HG02678 (cell line): ENCODE results near the gene GRK5.
A peak's percentile ranks its signal among the peaks of the same experiment; 100 is the strongest.
"Not testable (repeated sequence)": the region's sequence is repeated elsewhere in the genome, so short reads cannot be mapped to it uniquely, and the experiment has no call there.

Experiments used
- ATAC-seq: cut with Tn5 transposase; IDR thresholded peaks from one replicate; pipeline ENCODE4 v1.9.1; 2021; ENCODE audit warnings: mild to moderate bottlenecking, moderate library complexity; ENCODE audit not compliant: unreplicated experiment

The GRK5 gene

DNA sequence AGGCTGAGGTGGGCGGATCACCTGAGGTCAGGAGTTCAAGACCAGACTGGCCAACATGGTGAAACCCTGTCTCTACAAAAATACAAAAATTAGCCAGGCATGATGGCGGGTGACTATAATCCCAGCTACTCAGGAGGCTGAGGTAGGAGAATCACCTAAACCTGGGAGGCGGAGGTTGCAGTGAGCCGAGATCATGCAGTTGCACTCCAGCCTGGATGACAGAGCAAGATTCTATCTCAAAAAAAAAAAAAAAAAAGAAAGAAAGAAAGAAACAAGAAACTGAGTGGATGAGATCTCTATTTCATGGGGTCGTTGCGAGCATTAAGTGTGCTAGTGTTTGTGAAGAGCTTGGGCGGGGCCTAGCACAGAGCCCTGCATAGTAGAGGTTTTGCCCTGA, 65.0 kb downstream of the GRK5 start:
- ATAC-seq, result not testable (repeated sequence)

DNA sequence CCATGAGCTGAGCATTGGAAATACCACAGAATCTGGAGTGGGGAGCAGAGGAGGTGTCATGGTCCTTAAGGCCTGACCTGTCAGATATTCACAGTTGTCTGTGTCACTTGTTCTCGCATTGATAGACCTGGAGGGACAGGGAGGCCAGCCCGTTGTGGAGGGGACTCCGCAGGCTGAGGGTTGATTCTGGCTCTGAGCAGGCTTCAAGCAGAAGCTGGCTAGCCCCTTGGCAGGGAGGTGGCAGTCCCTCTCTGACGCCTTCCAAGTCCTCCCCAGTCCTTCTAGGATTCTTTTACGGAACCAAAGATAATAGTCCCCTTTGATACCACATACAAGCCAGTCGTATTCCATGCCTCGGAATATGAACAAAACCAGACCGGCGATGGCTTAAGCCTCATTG, 65.4 kb downstream of the GRK5 start:
- no peak for ATAC-seq

DNA sequence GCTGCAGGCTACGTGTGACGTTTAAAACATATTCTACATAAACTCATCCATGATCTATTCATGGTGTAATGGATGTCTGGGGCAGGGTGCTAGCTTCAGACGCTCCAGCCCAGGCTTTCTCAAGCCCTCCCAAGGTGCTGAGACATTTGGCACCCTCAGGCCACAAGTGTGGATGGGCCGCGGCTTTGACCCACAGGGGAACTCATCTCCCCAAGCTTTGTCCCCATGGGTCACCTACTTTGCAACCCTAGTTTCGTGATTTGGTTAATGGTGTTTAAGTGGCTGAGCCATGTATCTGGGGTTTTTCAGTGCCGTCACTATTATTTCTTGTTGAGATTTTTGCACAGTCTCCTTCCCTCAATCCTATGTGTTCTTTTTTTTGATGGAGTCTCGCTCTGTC, 66.0 kb downstream of the GRK5 start:
- no peak for ATAC-seq

DNA sequence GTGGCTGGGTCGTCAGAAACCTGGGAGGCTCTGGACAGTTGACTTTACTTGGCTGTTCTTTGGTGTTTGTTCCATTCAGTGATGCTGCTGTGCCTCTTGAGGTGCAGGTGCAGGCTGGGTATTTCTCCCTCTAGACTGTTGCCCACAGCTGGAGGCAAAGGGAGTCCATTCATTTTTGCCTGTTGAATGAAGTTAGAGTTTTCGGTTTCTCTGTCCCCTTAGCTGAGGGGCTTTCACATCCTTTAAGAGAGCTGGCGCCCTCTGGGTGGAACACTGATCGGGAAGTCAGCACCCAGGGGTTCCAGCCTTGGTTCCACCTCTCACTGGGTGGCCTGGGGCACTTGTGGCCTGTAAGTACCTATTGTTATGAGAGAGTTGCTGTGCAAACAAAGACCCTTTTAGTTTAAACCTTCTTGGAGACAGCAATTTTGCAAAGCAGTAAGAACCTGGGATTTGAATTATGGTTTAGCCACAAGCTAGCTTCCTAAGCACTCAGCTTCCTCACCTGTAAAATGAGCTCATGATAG, 67.2 kb downstream of the GRK5 start:
- peak; percentile 54 for ATAC-seq

DNA sequence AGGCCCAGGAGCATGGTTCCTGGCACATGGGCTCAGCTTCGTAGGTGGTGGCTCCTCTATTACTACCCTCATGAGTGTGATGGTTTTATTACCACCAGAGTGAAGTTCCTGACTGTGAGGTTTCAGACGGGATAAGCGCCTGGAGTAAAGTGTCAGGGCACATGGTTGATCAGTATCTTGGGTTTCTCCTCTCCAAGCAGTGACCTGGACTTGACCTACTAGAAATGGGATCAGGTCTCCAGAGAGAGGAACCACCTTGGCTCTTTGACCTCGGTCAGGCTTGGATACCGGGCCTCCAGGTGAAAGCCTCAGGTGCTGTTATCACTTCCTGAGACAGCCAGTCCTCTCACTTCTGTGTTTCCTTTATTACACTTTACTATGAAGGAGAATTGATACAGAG, 67.7 kb downstream of the GRK5 start:
- no peak for ATAC-seq

DNA sequence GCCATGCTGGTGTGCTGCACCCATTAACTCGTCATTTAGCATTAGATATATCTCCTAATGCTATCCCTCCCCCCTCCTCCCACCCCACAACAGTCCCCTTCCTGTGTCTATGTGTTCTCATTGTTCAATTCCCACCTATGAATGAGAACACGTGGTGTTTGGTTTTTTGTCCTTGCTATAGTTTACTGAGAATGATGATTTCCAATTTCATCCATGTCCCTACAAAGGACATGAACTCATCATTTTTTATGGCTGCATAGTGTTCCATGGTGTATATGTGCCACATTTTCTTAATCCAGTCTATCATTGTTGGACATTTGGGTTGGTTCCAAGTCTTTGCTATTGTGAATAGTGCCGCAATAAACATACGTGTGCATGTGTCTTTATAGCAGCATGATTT, 68.8 kb downstream of the GRK5 start:
- ATAC-seq, result not testable (repeated sequence)

DNA sequence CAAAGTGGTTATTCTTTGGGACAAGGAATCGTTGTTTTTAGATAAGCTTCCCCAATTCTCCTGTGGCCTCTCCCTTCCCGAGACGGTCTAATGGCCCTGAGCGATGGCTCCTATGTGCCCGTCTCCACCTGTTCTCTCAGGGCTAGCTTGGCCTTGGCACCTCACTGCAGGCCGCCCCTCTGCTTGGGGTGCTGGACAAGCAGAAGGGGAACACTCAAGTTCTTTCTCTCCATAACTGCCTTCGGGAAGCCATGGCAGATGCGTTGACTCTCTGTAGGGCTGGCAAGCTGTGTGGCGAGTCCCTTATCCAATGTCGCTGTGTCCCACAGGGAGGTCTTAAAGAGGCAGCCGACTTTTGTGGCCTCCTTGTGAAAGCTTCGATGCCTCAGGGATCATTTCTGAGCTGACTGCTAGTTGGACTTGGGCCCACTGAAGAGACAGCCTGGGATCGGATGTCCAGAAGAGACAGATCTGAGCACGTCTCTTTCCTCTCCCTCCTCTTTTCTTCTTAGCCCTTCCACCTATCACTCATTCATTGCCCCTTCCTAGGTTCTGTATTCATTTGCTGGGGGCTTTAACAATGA, 70.8 kb downstream of the GRK5 start:
- ATAC-seq, result no peak

DNA sequence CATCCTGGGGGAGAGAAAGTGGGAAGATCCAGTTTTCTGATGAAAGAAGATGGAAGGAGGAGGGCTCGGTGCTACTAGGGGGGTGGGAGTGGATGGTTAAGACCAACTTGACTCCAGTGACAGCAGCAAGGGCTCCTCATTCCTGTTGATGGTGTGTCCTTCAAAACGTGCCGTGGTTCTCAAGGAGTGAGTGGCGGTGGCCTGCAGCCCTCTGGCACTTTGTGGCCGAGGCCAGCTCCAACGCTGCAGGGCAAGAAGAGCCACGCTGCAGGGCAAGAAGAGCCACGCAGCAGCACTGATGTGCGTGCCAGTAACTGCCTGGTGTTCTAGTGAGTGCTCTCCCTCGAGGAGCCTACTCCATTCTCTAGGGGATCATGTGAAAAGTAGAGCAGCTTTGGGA, 72.1 kb downstream of the GRK5 start:
- no peak for ATAC-seq

DNA sequence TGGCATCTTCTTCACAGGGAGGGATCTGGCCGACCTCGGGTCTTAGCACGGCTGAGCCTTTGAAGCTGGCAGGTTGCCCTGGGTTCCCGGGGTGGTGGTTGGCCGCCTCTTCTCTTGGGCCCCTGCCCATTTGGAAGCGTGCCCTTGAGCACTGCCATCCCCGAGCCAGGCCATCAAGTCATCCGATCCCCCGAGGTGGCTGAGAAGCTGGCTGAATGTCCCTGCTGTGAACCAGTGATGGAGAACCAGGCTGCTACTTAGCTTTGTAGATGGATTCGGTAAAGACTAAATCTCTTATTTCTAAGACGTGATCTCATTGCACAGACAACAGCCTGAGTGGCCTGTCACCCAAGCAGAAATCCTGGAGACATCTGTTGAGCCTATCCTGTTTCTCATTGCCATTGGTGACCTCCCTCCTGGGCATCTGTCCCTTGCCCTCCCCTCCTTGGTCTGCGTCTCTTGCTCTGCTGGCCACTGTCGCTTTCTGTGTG, 74.3 kb downstream of the GRK5 start:
- no peak for ATAC-seq

DNA sequence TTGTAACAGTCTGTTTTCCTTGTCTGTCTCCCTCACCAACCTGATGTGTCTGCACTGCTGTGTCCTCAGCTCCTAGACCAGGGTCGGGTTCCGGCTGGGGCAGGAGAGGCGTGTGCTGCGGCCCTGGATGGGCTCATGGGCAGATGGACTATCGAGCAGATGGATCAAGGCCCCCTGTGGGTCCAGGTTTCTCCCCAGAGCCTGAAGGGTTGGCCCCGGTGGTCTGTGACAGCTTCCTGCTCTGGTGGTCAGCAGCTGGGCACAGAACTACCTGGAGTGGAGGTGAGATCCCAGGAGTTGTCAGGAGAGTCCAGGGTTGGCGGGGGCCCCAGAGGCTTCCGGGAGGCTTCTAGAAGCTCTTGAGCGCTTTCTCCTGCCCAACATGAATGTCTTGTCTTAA, 75.1 kb downstream of the GRK5 start:
- ATAC-seq, result no peak

DNA sequence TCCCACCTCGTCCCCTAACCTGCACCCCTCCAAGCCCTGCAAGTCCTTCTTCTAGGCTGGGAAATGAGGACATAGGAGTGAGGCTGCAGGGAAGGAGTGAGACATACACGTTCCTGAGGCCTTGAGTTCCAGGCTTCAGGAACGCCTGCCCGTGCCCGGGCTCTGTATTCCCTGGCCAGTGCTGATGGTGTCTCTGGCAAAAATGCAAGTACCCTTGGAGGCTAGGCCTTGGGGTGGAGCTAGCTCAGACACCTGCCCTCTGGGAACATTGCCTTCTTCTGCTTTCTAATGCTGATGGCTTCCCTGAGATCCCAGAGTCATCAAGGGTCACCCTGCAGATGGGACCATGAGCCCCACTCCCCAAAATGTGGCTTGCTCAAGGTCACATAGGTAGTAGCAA, 76.0 kb downstream of the GRK5 start:
- no peak for ATAC-seq

DNA sequence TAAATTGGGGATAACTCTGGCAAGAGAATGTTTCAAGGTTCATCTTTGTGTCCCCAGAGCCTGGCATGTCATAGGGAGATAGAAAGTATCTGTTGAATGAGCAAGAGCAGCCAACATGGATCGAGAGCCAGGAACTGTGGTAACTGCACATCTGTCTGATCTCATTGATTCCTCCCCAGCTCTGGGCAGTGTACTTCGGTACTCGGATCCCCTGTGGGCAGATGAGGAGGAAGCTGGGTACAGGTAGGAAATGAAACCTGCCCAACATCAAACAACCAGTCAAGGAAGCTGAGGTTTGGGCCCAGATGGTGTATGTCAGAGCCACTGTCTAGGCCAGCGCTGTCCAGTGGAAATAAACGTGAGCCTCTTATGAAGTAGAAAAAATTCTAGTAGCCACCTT, 76.4 kb downstream of the GRK5 start:
- peak; percentile 89 for ATAC-seq

DNA sequence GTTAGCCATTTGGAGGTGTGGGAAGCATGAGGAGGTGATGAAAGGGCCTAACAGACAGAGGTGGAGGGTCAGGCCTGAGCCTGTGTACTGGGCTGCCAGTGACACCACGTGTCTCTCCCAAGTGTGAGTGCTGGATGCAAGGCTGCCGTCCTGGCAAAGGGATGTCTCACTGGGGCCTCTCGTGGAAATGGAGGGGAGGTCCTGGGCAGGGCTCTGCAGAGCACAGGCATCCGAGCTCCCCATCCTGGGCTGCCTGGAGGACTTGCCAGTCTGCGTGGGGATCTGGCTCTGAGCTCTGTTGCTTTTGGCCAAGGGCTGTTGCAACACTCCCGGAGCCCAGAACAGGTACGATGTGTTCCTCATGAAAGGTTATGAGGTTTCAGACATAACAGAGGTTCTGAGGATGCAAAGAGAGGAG, 77.3 kb downstream of the GRK5 start:
- no peak for ATAC-seq

DNA sequence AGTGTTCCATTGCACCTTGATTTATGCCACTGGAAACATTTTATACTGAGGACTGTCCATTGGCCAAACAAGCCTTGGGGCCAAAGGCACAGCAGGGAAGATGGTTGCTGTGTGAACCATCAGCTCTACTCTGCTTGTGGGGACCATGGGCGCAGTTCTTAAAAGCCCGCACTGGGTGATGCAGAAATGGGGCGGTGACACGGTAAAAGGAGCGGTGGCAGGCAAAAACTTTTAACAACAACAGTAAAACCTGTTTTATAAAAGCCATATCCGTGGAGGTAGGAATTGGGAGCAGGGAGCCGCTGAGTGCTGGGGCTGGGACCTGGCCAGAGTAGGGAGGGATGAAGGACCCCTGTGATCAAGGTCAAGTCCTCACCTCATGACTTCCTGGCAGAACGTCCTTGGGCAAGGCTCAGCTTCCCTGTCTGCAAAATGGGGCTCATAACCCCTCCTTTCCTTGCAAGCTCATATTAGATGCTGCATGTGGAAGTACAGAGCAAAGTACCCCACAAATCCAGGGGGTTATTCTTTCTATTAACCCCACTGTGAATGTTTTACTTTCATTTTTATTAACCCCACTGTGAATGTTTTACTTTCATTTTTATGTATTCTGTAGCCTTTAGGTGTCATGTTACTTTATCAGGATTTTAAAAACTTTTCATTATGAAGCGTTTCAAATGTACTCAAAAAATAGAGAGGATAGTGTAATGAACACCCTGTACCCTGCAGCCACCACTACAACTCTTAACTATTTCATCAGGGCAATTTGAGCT, 78.3 kb downstream of the GRK5 start:
- no peak for ATAC-seq

DNA sequence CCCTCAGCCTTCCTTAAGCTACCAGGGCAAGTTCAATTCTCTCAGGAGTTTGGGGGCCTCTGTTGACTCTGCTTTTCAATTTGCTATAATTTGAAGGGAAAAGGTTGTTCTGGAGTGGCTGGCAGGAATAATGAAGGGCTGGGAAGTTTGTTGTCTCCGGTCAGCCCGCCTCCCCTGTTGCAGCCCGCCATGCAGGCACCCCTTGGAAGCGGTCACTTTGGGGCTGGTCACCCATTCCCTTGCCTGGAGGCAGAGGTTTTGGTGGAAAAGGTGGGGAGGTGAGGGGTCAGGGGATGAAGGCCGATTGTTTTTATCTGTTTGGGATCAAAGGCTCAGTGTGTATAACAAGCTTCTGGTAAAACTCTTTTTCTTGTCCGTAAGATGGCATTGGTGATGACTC, 79.1 kb downstream of the GRK5 start:
- ATAC-seq, result no peak

DNA sequence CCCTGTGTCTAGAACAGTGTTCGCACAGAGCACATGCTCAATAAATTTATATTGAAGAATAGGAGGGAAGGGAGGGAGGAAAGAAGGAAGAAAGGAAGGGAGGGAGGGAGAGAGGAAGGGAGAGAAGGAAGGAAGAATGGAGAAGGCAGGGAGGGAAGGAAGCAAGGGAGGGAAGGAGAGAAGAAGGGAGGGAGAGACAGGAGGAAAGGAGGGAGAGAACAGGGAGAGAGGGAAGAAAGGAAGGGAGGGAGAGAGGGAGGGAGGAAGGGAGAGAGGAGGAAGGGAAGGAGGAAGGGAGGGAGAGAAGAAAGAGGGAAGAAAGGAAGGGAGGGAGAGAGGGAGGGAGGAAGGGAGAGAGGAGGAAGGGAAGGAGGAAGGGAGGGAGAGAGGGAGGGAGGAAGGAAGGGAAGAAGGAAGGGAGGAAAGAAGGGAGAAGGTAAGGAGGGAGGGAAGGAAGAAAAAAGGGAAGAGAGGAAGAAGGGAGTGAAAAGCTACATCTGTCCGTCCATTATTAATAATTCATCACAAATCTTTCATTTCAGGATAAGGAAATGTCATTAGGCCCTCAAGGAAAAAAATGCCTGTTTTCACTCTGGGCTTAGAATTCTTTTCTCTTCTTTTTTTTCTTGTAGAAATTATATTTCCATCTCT, 79.7 kb downstream of the GRK5 start:
- no peak for ATAC-seq

DNA sequence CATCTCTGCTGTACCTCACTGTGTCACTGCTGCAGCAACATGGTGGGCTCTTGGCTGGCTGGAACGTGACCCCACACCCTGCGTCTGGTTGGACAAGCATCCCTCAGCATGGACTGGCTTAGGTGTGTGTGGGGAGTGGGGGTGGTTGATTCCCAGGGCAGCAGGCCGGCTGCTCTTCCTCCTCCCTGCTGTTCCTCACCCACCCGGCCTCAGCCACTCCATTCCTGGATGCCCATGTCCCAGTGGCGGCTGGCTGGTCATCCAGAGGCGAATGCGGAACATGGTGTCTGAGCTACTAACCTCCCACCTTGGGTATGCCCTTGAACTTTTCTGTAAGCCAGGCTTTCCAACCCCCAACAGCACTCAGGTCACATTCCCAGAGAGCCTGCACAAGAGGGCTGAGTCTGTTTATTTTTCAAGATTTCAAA, 81.2 kb downstream of the GRK5 start:
- no peak for ATAC-seq

DNA sequence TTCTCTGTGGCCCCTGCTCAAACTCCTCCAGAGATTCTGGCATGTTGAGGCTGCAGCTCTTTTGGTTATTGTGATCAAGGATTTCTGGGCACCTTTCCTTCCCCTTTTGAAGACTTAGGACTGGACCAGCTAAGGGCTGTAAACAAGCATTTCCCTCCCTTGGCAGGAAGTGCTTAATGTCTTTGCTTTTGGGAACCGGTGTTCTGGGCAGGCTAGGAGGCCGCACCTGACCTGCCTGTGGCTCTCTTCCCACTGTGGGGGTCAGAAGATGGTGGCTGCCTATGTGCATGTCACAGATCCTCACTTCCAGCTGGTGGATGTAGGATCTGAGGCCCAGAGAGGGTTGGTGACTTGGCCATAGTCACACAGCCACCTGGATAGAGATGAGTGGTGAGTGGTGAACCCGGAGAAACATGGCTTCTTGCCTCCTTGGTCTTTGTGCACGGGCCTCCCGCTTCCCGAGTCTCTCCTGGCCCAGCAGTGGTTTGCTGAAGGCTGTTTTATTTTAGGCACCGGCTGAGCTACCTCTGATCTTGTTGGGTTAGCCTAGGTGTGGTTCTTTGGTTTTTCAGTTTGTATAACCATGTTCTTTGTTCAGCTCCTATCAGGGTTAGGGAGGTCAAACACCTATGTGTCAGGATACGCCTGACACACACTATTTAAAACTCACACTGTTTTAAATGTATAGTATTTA, 82.0 kb downstream of the GRK5 start:
- no peak for ATAC-seq

DNA sequence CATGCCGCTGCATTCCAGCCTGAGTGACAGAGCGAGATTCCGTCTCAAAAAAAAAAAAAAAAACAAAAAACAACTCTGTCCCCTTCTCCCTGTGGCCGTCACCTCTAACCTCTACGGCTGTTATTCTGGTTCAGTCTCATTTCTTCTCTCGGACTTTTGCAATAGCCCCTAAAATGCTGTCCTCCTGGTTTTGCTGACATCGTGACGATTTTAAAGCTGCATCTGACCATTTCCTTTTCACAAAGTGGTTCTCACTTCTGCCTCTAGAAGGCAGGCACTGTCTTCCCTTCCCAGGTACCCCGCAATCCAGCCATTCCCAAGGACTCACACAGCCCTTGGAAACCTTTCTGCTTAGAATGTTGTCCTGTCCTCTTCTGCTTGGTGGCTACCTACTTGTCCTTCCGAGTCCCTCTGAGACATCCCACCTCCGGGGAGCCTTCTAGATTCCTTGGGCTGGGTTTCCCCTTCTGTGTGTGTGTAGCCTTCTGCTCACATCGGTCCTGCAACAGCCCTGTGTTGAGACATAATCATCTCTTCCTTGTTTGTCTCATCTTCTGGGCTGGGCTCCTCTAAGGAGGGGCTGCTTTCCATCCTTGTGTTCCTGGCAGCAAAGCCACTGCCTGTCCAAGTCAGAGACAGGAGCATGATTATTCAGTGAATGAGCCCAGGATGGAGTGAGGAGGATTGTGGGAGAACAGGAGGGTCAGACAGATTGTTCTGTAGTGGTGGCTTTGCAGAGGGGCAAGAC, 83.1 kb downstream of the GRK5 start:
- no peak for ATAC-seq

DNA sequence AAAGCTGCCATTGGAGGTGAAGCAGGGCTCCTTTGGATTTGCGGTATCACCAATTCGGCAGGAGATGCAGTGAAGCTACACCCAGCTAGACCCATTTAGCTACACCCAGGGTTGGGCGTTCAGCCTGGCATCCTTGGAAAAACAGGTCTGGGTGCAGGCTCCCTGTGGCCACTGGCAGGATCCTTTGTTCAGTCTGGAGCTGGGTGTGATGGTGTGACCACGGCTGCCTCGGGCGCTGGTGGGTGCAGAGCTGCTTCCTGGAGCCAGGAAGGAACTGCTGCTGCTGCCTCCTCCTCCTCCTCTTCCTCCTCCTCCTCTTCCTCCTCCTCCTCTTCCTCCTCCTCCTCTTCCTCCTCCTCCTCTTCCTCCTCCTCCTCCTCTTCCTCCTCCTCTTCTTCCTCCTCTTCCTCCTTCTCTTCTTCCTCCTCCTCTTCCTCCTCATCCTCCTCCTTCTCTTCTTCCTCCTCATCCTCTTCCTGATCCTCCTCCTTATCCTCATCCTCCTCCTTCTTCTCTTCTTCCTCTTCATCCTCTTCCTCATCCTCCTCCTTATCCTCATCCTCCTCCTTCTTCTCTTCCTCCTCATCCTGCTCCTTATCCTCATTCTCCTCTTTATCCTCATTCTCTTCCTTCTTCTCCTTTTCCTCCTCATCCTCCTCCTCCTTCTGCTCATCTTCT, 84.0 kb downstream of the GRK5 start:
- no peak for ATAC-seq
